HuH-7 (cell line): Measurements from ENCODE around the gene RAB24.

ENCODE experiments used
- DNase-seq: peaks from one replicate; pipeline ENCODE4 v3.0.0; 2011; ENCODE audit warnings: low spot score

RAB24 gene

GRCh38 chr5:177333420-177334154 is 30.1 kb upstream of the RAB24 start:
- no peak for DNase-seq

- no peak for DNase-seq
These were observed 29.4 kb upstream of the RAB24 start for GRCh38 chr5:177332896-177333260.

GRCh38 chr5:177332031-177332895 is 28.7 kb upstream of the RAB24 start:
- DNase-seq = no peak

DNA sequence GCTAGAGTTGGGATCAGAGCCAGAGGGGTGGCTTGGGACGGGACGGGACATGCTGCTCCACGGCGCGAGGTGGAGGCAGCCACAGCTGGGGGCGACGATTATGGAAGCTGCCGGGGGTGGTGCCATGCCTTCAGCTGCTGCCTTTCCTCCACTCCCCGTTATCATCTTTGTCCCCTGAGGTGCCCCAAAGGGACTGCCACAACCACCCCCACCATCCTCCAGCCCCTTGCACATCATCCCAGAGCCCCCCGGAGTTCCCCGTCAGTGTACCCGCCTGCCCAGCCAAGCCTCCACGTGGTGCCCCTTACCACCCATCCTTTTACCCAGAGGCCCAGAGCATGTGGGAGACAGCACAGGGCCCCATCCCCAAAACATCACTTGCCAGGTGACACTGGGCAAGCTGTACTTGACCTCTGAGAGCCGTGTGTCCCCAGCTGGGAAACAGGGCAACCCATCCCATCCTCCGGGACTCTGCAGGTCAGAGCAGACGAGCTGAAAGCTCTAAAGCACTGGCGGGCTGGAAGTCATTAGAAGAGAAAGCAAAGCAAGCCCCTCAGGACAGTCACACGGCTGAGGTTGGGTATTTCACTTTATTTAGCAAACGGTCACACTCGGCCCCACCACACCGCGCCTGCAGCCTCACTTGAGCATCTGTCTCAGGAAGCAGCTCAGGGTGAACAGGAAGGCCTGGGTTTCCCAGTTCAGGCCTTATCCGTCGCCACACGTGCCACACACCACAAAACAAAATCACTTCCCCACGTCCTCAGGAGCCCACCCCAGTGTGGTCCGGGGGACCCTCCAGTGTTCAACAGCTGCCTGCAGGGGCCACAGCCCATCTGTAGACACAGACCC is 27.7 kb upstream of the RAB24 start:
- no peak for DNase-seq

DNA sequence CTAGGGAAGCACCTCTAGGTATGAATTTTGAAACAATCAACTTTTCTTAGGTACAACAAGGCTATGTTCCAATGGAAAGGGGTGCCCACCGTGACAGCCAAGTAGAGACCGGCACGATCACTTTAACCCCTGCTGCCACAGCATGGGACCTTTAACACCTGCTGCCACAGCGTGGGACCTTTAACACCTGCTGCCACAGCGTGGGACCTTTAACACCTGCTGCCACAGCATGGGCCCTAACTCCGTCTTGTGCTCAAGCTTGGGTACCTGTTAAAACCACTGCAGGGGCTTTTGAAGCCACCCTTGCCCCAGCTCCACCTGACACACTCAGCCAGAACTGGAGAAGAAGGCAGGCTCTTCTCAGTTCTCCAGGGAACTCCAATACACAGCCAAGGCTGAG is 26.4 kb upstream of the RAB24 start:
- DNase-seq = no peak

DNA sequence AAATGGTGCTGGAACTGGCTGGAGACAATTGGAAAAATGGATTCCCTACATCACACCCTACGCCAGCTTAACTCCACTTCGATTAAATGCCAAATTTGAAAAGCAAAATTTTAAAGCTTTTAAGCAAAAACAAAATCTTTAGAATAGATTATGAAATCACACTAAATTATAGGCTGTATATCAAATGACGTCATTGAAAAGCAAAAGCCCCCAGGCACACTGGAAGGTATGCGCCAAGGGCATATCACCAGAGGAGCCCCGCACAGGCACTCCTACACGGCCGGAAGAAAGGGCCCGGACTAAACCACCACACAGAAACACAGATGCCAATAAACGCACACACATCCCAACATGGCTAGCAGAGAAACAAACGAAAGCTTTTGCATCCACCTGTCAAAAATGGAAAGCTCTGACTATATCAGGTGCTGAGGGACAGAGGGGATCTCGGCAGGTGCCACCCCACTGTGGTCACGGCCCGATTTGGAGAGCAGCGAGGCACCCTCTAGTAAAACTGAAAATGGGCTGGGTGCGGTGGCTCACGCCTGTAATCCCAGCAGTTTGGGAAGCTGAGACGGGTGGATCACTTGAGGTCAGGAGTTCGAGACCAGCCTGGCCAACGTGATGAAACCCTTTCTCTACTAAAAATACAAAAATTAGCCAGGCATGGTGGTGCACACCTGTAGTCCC is 25.2 kb upstream of the RAB24 start:
- DNase-seq = no peak

- DNase-seq = no peak
These were observed 24.3 kb upstream of the RAB24 start for GRCh38 chr5:177327539-177328522.

- DNase-seq = no peak
These were observed 22.4 kb upstream of the RAB24 start for GRCh38 chr5:177325868-177326381.

GRCh38 chr5:177320879-177321278 is 17.4 kb upstream of the RAB24 start:
- DNase-seq = no peak

DNA sequence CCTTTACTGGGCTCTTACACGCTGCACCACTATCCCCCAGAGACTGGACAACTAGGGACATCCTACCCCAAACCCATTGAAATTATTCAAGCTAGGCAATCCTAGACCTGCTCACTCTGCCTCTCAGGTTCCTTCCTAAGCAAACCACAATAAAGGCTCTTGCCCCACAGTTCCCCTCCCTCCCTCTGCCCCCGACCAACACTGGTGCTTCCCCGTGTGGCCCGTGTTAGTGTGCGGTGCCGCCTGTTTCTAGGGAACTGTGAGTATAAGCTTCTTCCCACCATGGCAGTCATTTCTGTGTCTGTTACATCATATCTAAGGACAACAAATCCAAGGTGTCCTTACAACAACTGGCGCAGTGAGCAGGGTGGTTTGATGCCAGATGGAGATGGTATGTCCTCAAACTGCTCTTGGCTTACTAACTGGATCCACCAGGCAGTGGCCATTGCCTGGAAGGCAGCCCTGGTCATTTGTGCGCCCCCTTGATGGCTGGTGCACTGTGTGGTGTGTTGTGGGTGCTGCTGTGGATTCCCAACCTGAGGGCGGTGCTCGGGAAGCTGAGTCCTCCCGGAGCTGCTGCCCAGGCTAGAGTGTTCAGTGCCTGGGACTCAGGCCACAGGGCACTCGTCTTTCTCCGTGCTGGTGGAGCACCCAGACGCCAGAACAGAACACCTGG is 16.5 kb upstream of the RAB24 start:
- no peak for DNase-seq

GRCh38 chr5:177317959-177318377 is 14.4 kb upstream of the RAB24 start:
- peak; percentile 84 for DNase-seq

DNA sequence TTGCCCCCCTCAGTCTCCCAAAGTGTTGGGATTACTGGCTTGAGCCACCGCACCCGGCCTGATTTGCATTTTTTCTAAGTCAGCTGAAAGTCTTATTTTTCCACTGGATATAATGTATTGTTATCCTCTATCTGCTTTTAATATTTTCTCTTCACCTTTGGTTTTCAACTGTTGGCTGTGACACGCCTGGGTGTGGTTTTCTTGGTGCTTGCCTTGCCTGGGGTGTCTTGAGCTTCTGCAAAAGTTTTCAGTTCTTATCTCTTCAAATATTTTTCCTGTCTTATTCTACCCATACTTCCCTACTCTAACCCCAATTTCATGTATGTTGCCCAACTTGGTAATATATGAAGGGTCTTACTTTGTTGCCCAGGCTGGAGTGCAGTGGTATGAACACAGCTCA is 12.5 kb upstream of the RAB24 start:
- DNase-seq = no peak

- no peak for DNase-seq
These were observed 11.9 kb upstream of the RAB24 start for GRCh38 chr5:177315411-177315810.

GRCh38 chr5:177314376-177315342 is 11.1 kb upstream of the RAB24 start:
- no peak for DNase-seq

DNA sequence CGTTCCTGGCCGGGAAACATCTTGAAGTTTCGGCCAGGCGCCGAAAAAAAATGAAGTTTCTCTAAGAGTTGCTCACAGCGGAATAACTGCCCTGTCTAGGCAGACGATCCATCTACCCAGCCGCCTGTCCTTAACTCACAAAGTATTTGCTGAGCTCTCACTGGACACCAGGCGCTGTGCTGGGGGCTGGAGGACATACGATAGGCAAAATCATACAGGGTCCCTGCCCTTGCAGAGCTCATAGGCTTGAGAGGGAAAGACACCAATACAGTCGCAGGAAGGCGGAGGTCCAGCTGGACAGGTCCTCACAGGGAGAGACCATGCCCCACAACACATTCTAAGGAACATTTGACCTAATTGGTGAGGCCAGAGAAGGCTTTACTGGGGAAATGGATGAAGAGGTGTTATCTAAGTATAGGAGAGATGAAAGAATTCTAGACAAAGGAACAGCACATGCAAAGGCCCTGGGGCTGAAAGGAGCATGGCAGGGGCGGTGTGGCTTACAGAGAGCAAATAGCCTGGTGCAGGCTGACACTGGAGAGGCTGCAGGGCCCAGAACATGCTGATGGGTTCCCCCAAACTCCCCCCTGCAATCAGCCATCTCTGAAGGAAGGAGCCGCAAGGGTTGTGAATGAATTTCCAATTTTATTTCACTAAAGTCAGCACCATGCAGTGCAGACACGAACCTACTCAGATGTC is 10.2 kb upstream of the RAB24 start:
- DNase-seq = no peak

DNA sequence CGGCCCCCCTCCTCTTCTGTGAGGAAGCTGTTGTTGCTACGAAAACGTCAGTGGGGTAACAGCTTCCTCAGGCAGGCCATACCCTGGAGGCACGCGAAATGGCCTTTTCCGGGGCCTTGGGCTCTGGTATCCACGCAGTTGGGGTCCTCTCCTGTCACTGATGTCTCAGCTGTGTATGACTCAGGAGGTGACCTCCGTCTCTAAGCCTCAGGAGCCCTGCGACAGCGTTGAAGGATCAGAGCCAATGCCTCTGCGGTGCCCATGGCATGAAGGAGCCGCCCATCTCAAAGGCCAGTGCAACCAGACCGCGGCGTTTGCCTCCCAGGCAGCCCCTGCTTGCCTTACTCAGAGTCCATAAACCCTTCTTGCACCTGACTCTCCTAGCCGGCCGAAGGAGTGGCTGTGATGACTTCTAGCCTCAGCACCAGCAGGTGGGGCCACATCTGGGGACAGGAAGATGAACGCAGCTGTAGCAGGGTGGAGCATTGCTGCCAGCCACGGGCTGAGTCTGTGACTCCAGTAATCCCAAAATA is 9.2 kb upstream of the RAB24 start:
- peak; percentile 52 for DNase-seq

DNA sequence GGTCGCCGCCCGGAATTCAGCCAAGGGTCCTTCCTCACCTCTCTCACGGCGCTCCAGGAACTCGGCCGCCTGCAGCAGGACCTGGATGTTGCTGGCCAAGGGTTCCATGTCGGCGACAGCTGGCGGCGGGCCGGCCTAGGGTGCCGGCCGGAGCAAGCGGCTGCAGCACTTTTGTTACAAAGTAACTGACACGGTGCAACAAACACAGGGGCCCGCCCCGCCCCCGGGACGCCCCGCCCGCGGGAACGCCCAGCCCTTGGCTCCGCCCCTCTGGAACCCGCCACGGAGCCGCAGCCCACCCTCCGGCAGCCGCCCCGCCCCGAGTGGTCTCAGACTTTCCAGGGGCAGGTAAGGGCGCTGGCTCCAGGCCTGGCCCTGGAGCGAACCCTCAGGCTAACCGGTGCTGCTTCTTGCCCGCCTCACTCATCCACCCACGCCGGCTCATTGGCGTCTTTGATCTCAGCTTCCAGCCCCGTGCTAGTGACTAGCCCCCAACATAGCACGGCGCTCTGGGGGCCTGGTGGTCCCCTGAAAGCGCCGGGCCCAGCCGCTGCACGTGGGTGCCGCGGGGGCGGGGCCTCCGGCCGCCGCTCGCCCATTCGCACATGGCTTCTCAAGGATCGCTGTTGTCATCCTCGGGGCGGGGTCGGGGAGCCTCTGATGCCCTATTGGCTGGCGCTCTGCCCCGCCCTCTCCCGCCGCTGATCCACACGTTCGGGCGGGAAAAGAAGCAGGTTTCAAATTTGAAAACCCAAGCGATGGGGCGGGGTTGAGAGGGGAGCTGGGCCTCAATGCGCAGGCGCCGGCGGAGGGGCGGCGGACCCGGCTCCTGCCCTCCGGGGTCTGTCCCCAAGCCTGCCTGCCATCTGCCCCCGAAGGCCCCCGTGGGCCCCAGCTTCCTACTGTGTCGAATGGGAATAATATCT is 8.5 kb upstream of the RAB24 start, which contains the start of gene MXD3:
TSS of gene MXD3 (minus strand) at position 176 of the 926 bp plus-strand sequence. CDS start at position 108, 68 bp downstream.
- DNase-seq = peak; percentile 97
